HAP-1 (cell line): ENCODE results near the gene MYO1C.
A peak's percentile ranks its signal among the peaks of the same experiment; 100 is the strongest.

Experiments
- DNase-seq, 2 experiments: peaks; one replicate each; pipeline ENCODE4 v3.0.0-alpha.2; 2016 to 2020; ENCODE audit warnings: low spot score in 2 of 2
- H3K27me3 ChIP-seq: fragments of 250-450 bp; sonication (Bioruptor Pico); 2 replicates; pipeline ENCODE4 v1.5.1; 2020; ENCODE audit warnings: low read depth, mild to moderate bottlenecking, moderate library complexity
- H3K36me3 ChIP-seq: fragments of 250-450 bp; sonication (Bioruptor Pico); replicated peaks from 2 replicates; pipeline ENCODE4 v1.5.1; 2020; ENCODE audit warnings: mild to moderate bottlenecking
- H3K4me1 ChIP-seq: fragments of 250-450 bp; sonication (Bioruptor Pico); 2 replicates; pipeline ENCODE4 v1.5.1; 2020; ENCODE audit warnings: mild to moderate bottlenecking
- H3K4me3 ChIP-seq: fragments of 250-450 bp; sonication (Bioruptor Pico); 2 replicates; pipeline ENCODE4 v1.5.1; 2020; ENCODE audit warnings: mild to moderate bottlenecking, moderate library complexity
- H3K9me3 ChIP-seq: fragments of 250-450 bp; sonication (Bioruptor Pico); 2 replicates; pipeline ENCODE4 v1.5.1; 2020; ENCODE audit warnings: mild to moderate bottlenecking, moderate library complexity
- in situ Hi-C: fragments of 300-500 bp; cut with MboI; formaldehyde crosslinking; loops from 3 replicates; pipeline ENCODE4 v1.14.3; 2020; ENCODE audit warnings: low sequenced_read_pairs, inconsistent platforms, mixed read lengths

MYO1C gene

GRCh38 chr17:1471490-1471889 is 21.0 kb downstream of the MYO1C start:
- Histone ChIP-seq H3K27me3 (no peaks in the 10 kb centered on the region), H3K4me3 (no peak overlapping the region), H3K4me1 (no peaks in the 10 kb centered on the region), H3K36me3 (peaks cover 59% of the 10 kb centered on the region), H3K9me3 (no peaks in the 10 kb centered on the region)
- in situ Hi-C loops = no loop called here
- DNase-seq = no peak

- Histone ChIP-seq H3K4me3 (no peak overlapping the region), H3K9me3 (no peaks in the 10 kb centered on the region), H3K4me1 (no peaks in the 10 kb centered on the region), H3K27me3 (no peaks in the 10 kb centered on the region), H3K36me3 (peaks cover 54% of the 10 kb centered on the region)
- DNase-seq = no peak
- in situ Hi-C loops = no loop called here
Measured at GRCh38 chr17:1470755-1471462, 21.6 kb downstream of the MYO1C start.

GRCh38 chr17:1470071-1470754 is 22.3 kb downstream of the MYO1C start:
- Histone ChIP-seq H3K27me3 (no peaks in the 10 kb centered on the region), H3K36me3 (peaks cover 51% of the 10 kb centered on the region), H3K4me1 (no peaks in the 10 kb centered on the region), H3K4me3 (no peak overlapping the region), H3K9me3 (no peaks in the 10 kb centered on the region)
- in situ Hi-C loops = no loop called here
- no peak for DNase-seq

- Histone ChIP-seq H3K36me3 (peaks cover 54% of the 10 kb centered on the region), H3K9me3 (no peaks in the 10 kb centered on the region), H3K4me1 (no peaks in the 10 kb centered on the region), H3K27me3 (no peaks in the 10 kb centered on the region), H3K4me3 (no peak overlapping the region)
- in situ Hi-C loops = no loop called here
- no peak for DNase-seq
Measured at GRCh38 chr17:1469231-1469852, 23.1 kb downstream of the MYO1C start.

- Histone ChIP-seq H3K4me1 (no peaks in the 10 kb centered on the region), H3K36me3 (peaks cover 52% of the 10 kb centered on the region)
- DNase-seq = no peak
Measured at GRCh38 chr17:1467898-1468492, 24.5 kb downstream of the MYO1C start.

GRCh38 chr17:1467258-1467657 is 25.2 kb downstream of the MYO1C start:
- H3K4me3 ChIP-seq = no peak overlapping the region
- peaks cover 45% of the 10 kb centered on the region for H3K36me3 ChIP-seq
- H3K4me1 ChIP-seq = no peaks in the 10 kb centered on the region
- in situ Hi-C loops = no loop called here
- no peaks in the 10 kb centered on the region for H3K9me3 ChIP-seq
- no peak for DNase-seq
- H3K27me3 ChIP-seq = no peaks in the 10 kb centered on the region

More at GRCh38 chr17:1467898-1468492, 24.5 kb downstream of the MYO1C start:
- in situ Hi-C loops = no loop called here
- H3K9me3 ChIP-seq = no peaks in the 10 kb centered on the region
- no peaks in the 10 kb centered on the region for H3K27me3 ChIP-seq
- no peak overlapping the region for H3K4me3 ChIP-seq

- Histone ChIP-seq H3K36me3 (peaks cover 23% of the 10 kb centered on the region), H3K27me3 (no peaks in the 10 kb centered on the region), H3K4me1 (no peaks in the 10 kb centered on the region), H3K4me3 (no peak overlapping the region), H3K9me3 (no peaks in the 10 kb centered on the region)
- no peak for DNase-seq
- in situ Hi-C loops = no loop called here
Measured at GRCh38 chr17:1464186-1464585, 28.3 kb downstream of the MYO1C start.

- in situ Hi-C loops = no loop called here
- Histone ChIP-seq H3K36me3 (peaks cover 10% of the 10 kb centered on the region; the same call in 1 of the 2 replicates), H3K4me1 (no peaks in the 10 kb centered on the region), H3K9me3 (no peaks in the 10 kb centered on the region), H3K27me3 (no peaks in the 10 kb centered on the region), H3K4me3 (no peak overlapping the region)
- no peak for DNase-seq
Measured at GRCh38 chr17:1462164-1463112, 30.0 kb downstream of the MYO1C start.

GRCh38 chr17:1461198-1461944 is 31.1 kb downstream of the MYO1C start:
- in situ Hi-C loops = no loop called here

GRCh38 chr17:1460233-1460632 is 32.3 kb downstream of the MYO1C start:
- peaks cover 10% of the 10 kb centered on the region for H3K36me3 ChIP-seq
- no peaks in the 10 kb centered on the region for H3K9me3 ChIP-seq
- no peaks in the 10 kb centered on the region for H3K27me3 ChIP-seq
- peaks cover 7% of the 10 kb centered on the region; the same call in 1 of the 2 replicates for H3K4me1 ChIP-seq
- DNase-seq = no peak
- in situ Hi-C loops = no loop called here
- no peak overlapping the region for H3K4me3 ChIP-seq

More at GRCh38 chr17:1461198-1461944, 31.1 kb downstream of the MYO1C start:
- H3K4me3 ChIP-seq = no peak overlapping the region
- no peaks in the 10 kb centered on the region for H3K9me3 ChIP-seq
- H3K36me3 ChIP-seq = peaks cover 5% of the 10 kb centered on the region; the same call in 1 of the 2 replicates
- H3K27me3 ChIP-seq = no peaks in the 10 kb centered on the region
- peaks cover 6% of the 10 kb centered on the region; the same call in 1 of the 2 replicates for H3K4me1 ChIP-seq
- DNase-seq = no peak

- in situ Hi-C loops = no loop called here
- peaks cover 16% of the 10 kb centered on the region for H3K4me1 ChIP-seq
Measured at GRCh38 chr17:1455797-1456599, 36.5 kb downstream of the MYO1C start, which contains the start of gene CRK. TSS of gene CRK (minus strand) at chr17:1456232. CDS start at chr17:1456117, 115 bp downstream.

More at GRCh38 chr17:1455797-1456599, 36.5 kb downstream of the MYO1C start, which contains the start of gene CRK:
- H3K27me3 ChIP-seq = no peaks in the 10 kb centered on the region
- peaks cover 38% of the 10 kb centered on the region for H3K36me3 ChIP-seq
- DNase-seq = peak; percentile 92 to 97
- H3K4me3 ChIP-seq = peak within 1 kb of the TSS; percentile 95
- no peaks in the 10 kb centered on the region for H3K9me3 ChIP-seq
